HG03064 (cell line): ENCODE results near the gene ATP10A.
"Not testable (repeated sequence)": the region's sequence is repeated elsewhere in the genome, so short reads cannot be mapped to it uniquely, and the experiment has no call there.

Source experiments
- ATAC-seq: cut with Tn5 transposase; IDR thresholded peaks from one replicate; pipeline ENCODE4 v1.9.1; 2021; ENCODE audit warnings: low read depth; ENCODE audit not compliant: unreplicated experiment

The ATP10A gene

DNA sequence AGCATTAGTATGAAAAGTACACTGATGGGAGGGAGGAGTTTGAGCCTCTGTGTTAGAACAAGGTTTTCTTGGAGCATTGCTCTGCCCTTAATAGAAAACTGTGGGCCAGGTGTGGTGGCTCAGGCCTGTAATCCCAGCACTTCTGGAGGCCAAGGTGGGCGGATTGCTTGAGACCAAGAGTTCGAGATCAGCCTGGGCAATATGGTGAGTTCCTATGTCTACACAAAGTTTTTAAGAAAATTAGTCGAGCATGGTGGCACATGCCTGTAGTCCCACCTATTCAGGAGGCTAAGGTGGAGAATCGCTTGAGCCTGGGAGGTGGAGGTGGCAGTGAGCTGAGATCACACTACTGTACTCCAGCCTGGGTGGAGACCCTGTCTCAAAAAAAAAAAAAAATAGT is 103.7 kb downstream of the ATP10A start:
- no peak for ATAC-seq

DNA sequence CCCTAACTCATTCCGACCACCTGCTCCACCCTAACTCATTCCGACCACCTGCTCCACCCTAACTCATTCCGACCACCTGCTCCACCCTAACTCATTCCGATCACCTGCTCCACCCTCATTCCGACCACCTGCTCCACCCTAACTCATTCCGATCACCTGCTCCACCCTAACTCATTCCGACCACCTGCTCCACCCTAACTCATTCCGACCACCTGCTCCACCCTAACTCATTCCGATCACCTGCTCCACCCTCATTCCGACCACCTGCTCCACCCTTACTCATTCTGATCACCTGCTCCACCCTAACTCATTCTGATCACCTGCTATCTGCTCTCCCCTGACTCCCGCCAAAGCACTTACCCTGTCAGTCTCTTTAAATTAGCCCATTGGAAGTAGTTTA is 104.5 kb downstream of the ATP10A start:
- ATAC-seq: not testable (repeated sequence)

DNA sequence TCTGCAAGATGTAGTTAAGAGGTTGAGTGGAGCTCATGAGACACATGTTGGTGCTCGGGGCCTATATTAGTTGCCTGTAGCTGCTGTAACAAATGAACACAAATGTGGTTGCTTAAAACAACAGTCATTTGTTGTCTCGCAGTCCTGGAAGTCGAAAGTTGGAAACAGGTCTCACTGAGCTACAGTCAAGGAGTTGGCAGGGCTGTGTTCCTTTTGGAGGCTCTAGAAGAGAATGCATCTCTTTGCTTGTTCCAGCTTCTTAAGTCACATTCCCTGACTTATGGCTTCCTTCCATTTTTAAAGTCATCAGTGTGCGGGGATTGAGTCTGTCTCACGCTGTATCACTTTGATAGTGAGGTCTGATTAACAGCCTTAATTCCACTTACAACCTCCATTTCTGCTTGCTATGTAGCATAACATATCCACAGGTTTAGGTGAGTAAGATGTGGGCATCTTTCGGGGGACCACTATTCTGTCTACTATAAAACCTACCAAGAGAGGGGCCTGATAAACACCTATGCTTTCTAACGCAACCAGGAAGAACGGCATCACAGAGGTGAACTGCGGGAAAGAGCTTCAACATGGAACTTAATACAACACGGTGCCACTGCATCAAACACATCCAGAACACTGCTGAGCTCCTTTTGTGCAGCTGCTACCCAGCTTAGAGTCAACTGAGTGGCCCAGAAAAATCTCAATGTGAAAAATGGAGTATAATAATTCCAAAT is 119.4 kb downstream of the ATP10A start:
- ATAC-seq: no peak

DNA sequence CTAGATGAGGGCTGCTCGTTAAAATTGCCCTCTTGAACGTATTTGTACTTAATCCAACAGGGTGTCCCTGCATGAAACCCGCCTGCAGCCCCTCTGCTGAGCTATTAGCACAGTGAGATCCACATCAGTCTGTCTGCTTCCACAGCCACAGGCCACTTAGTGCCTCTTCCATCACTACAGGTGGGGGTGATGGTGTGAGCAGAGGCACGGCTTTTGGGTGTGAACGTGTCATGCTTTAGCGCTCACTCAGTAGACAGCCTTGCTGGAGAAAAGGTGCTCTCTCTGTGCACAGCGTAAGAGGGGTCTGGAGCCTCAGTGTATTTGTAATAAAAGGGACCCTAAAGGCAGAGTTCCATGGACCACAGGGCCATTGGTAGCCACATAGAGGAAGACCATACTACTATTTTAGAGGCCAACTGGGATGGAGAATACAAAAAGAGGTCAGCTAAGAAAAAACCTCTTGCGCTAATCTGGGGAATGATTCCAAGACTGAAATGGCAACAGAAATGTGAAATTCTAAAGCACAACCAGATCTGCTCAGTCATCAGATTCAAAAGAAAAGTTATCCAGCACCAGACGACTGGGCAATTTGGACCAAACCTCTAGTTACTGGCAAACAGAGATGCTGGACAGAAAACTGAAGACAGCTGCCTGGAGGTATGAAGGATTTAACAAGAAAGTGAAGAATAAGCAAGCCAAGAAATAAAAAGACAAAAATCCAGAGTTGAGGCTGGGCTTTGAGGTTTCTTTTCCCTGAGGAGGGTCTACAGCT is 120.2 kb downstream of the ATP10A start:
- no peak for ATAC-seq

DNA sequence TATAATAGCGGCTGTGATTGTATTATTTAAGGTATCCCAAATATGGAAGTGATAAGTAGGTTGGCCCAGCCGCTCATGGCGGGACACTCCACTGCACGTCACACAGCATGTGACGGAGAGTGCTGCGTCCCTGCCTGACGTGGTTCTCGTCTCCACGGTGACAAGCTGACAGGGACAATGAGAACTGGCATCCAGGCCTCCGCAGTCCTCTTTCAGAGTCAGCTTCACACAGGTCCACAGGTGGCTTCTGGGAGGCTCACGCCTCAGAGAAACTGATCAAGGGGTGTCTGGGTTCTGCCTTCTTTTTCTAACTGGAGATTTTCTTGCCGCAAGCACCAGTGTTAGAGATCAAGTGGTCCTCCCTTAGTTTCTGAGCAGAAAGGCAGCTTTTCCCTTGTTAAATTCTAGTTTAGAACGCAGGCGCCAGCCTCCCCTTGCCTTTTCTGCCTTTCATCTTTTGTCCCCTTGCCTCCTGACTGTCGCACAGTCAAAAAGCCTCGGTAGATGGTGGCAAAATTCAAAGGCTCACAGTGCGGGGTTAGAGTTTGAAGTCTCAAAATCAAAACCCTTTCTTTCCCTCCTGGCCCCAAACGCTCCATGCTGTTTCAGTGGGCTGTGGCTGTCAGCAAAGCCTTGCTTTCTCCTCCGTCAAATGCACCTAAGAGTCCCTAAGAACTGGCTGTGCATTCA is 120.9 kb downstream of the ATP10A start:
- no peak for ATAC-seq

DNA sequence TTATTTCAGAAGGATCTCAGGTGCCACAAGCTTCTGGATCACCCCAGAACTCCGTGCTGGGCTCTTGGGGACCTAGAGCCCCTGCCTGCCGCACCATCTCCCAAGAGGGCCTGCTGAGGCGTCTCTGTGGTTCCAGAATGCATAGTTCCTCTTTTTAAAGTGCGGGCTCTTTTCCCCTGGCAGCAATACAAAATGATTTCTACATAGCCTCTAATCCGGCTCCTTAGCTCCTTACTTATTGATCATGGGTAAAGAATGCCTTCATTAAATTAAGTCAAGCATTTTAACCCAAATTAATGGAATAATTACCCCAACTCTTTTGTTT is 121.9 kb downstream of the ATP10A start:
- no peak for ATAC-seq

DNA sequence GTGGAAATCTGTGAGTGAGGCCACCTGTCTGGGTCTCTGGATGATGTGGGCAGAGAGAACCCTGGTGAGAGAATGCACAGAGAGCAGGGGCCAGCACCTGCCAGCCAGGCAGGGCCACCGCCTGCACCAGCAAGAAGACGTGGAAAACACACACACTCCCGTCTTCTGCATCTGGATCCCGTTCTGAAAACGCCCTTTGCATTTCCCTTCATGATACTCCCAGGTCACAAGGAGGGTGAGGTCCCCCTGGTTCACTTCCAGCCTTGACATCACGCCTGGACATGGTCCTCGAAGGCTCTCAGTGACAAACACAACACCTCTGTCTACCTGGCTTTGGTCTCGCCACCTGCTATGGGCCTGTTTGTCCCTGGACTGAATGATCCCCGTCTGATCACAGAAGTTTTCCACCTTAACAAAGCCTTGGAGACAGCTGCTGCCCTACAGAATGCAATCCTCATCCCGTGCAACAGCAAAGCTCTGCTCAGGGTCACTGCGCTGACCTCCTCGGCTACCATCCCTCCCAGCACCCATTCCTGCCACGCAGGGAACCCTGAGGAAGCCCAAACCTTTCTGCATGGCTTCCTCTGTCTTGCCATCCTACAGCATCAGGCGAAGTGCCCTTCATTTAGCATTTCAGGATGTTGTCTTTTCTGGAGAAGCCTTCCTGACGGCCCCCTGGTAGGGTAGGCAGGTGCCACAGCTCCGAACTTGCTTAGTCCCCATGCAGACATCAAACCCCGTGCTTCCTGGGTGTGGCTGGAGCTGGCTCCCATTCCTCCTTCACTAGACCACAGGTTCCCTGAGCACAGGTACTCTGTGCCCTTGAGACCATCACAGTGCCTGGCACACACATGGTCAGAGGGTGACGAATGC is 122.5 kb downstream of the ATP10A start:
- no peak for ATAC-seq

DNA sequence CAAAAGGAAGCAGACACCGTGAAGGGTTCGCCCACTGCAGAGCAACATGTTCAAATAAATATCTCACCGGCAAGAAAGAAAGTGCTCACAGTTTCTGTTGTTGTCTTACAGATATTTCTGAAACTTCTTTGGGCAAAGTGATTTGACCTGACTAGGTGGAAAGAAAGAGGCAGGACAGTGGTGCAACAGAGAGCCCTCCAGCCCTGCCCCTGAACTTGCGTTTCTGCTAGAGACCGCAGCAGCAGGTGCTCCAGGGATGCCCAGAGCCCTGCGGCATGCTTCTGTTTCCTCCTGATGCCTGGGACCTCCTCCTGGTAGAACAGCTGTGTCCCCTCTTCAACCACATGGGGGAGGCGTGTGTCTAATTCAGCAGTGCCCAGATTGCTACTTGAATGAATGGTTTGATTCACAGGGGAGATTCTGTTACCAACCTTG is 123.4 kb downstream of the ATP10A start:
- ATAC-seq: peak; percentile 65

DNA sequence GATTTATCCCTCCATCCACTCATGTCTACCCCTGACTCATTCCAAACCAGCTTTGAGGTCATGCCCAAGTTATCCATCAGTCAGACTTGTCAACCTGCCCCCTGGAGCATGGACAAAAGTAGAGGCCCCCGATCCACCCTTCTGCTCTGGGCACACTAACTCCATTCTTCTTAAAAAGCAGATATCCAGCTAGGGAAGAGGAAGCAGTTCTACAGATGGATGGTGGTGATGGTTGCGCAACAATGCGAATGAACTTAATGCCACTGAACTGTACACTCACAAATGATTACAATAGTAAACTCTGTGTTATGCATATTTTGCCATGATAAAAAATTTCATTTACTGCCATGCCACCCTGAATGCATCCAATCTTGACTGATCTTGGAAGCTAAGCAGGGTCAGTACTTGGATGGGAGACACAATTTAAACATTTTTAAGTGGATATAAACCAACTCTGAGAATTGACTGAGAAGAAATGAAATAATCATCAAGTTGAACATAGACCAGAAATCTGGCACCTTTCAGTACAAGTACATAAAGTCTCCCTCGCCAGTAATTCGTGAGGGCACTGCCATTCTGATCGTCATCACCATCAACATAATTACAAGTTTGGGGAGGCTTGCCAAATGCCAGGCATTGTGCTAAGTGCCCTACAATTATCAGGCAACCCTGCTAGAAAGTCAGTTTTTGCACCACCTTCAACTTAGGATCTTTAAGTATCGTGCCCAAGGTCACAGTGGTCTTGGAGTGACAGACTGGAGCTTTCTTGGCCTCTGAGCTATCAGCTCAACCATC is 124.8 kb downstream of the ATP10A start:
- no peak for ATAC-seq

DNA sequence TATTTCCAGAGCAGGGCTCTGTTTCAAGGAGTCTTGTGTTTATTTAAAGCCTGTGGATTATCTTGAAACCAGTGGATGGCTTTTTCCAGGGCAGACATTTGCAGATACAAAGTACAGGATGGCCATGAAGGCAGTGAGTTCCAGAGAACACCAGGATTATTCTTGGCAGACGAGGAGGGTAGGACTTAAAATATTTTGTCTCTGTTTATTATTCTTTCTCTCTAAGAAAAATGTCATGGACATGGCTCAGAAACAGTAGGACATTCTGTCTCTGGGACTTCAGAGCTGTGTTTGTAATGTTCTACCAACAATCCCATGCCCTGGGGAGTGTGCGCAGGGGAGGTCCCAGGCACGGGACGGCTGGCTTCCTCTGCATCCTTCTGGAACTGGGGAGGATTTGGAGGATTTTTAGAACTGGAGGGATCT is 125.9 kb downstream of the ATP10A start:
- ATAC-seq: no peak

DNA sequence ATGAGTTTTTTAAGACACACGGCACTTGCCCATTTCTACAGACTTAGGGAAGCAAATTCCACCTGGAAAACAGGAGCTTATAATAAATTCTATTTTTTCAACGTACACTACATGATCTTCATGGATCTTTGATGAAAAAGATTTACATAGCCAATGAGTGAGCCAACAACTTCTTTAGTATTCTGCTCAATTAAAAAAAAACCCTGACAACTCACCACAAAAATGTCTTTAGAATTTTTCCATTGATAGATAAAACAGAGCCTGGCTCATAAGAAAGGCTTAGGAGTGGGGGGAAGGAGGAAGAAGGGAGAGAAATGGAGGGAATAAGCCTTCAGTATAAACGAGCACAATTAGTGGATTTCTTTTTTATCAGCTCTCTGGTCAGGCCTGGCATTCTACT is 126.7 kb downstream of the ATP10A start:
- ATAC-seq: no peak

DNA sequence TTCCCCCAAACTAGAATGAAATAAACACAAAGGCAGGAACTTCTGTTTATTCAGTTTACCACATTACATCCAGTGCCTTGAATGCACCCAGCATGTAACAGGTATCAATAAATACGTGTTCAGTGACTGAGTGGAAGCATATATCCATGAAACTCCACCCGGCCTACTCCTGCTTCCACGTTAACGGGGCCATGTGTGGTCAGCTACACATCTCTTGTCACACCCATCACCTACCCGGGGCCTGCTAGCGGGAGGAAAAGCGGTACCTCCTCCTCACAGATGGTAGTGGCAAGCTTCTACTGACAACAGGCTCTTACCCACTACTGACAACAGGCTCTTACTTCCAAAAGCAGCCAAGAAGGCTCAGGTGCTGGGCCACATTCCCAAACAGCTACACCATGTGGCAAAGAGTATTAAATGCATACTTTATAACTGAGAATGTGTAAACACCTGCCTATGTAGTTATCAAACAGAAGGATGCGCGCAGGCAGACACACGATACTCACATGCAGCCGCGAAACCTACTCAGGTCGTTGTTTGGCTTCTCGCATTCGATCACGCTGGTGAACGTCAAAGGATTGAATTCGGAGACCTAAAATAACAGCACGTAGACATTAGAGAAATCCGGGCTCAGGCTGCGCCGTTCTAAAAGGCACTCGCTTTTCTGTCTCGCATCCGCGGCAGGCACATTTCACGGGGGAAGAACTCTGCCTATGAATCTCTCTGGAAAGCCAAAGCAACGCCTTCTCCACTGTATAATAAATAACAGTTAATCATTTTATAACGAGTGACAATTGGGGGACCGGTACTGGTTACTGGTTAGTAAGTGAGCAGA is 127.4 kb downstream of the ATP10A start:
- ATAC-seq: no peak

DNA sequence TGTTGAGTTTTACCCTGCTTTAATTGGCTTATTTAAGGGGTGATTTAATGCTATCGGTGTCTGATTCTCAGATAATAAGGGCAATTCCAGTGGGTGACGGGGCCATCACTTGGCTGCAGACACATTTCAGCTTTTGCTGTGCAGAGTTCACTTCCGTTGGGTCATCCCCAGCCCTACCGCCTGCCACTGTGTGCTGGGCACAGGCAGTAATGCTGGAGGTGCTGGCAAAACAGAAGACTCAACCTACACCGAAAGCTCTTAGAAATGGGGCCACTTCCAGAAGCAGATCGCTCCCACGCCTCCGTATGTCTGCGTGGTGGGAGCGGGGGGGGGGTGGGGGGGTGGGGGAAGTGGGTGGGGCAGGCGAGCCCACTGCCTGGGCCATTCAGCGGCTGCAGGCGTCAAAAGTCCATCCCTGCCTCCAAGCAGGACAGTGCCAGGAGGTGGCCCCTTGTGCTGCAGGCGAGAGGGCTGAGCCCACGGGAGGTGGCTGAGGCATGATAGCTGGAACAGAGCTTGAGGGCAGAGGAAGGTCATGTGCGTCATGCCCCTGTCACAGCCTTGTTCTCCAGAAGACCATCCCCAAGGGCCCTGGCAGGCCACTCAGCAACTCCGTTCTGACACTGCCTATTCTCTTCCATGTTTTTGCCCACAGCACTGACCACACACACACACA is 128.3 kb downstream of the ATP10A start:
- ATAC-seq: no peak

DNA sequence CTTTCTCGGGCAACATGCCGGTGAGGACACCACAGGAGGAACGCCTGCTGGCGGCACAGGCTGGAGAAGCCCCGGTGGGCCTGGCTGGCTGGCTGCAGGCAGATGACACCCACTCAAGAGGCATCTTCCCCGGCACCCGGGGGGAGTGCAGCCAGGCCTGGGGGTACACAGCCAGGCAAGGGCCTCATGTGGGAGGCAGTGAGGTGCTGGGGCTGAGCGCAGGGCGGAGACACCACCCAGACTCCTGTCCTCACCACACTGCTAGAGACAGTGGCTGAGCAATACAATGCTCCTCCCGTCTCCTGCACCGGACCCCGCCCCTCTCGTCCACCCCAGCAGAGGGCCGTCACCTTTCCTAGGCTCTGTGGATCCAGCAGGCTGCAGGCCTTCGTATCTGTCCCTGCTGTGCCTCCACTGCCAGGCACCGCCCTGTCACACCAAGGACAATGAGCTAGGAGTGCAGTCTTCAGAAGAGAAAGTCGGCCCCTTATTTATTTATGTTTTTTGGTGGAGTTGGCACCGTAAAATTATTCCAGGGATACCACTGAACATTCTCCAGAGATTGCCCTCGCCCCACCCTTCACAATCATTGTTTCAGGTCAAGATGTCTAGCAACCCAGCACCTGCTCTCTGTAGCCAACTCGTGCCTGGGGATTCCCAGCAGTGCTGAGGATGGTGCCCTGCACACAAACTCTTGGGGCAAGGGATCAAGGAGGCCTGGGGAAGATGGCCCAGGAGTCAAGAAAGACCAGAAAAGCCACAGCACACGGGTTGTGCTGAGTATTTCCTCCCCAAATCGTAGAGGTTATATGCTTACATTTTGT is 129.1 kb downstream of the ATP10A start:
- ATAC-seq: no peak

DNA sequence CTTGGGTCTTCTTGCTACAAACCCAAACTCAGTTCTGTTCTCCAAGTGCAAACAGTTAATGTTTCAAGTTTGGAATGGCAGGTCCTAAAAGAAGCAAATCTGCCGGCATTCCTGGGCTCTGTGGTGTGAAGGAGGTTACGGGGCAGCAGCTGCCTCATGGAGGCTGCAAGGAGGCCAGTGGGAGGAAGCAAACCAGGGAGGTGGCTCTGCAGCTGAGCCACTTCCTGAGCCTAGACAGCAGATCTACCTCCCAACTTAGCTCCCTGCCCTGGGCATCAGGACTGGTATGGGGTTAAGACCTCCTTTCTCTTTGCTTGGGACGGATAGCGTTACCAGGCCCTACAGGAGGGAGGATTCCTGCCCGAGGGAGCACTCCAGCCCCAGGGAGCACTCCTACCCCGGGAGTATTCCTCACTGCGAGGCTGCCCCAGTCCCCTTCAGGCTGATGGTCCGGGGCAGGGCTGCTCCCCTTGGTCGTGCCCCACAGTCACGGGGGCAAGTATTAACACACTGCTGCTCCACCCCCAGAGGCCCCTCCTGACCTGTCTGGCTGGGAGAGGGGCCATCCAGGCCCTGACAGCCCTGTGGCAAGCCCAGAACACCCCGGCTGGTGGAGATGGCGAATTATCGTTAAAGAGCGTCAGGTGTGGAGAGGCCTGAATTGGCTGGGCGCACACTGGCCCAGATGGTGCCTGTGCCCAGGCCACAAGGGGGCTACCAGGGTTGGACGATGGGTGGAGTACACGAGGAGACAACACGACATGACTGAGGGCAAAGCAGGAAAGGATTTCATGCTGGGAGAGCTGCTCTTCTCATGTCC is 129.9 kb downstream of the ATP10A start:
- ATAC-seq: no peak

DNA sequence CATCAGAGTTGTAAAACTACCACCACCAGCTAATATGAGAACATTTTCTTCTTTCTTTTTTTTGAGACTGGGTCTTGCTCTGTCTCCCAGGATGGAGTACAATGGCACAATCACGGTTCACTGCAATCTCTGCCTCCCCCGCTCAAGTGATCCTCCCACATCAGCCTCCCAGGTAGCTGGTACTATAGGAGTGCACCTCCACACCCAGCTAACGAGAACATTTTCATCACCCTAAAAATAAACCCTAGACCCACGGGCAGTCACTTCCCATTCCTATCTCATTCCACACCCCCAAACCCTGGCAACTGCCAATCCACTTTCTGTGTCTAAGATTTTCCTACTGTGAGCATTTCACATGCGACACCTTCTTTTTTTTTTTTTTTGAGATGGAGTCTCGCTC is 130.9 kb downstream of the ATP10A start:
- ATAC-seq: no peak

DNA sequence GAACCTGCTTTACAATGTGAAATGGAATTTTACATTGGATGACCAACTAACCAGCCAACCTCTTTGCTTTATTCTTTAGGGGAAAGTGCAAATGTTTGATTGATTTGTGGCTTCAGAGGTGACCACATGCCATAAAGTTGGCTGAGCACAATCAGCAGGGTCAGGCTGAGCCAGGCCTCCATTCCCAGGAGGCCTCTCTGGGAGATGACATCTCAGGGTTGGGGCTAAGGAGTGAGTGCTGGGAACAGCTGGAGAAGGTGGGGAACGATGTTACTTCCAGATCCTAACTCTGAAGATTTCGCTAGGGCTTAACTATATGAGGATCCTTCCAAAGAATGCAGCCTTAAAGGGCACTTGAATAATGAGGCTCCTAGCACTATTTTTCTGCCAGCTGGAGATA is 131.7 kb downstream of the ATP10A start:
- no peak for ATAC-seq
